GM12801 (cell line): Measurements from ENCODE around the gene UBE2QL1.

ENCODE experiments used
- TF ChIP-seq, protein P1 (sequence below): IDR thresholded peaks from one replicate; pipeline ENCODE4 v1.5.1; 2011; ENCODE audit warnings: control low read depth; ENCODE audit not compliant: insufficient read length; ENCODE audit errors: extremely low read depth

Gene UBE2QL1

DNA sequence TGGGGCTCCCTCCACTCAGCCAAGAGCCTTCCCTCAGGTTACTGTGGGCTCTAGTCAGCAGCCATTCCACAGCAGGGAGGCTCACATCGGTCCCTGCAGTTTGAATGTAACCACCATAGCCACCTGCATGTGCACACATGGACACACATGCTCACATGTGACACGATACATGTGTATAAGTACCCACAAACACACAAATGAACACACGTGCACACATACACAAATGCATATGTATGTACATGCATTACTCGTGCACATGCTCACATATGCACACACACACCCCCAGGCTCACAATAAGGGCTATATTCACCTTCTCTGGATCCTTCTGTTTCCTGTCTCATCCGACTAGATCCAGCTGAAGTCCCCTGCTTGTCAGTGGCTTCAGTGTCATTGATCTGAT, 36.2 kb downstream of the UBE2QL1 start:
- TF ChIP-seq, protein P1, sequence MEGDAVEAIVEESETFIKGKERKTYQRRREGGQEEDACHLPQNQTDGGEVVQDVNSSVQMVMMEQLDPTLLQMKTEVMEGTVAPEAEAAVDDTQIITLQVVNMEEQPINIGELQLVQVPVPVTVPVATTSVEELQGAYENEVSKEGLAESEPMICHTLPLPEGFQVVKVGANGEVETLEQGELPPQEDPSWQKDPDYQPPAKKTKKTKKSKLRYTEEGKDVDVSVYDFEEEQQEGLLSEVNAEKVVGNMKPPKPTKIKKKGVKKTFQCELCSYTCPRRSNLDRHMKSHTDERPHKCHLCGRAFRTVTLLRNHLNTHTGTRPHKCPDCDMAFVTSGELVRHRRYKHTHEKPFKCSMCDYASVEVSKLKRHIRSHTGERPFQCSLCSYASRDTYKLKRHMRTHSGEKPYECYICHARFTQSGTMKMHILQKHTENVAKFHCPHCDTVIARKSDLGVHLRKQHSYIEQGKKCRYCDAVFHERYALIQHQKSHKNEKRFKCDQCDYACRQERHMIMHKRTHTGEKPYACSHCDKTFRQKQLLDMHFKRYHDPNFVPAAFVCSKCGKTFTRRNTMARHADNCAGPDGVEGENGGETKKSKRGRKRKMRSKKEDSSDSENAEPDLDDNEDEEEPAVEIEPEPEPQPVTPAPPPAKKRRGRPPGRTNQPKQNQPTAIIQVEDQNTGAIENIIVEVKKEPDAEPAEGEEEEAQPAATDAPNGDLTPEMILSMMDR, result no peak

DNA sequence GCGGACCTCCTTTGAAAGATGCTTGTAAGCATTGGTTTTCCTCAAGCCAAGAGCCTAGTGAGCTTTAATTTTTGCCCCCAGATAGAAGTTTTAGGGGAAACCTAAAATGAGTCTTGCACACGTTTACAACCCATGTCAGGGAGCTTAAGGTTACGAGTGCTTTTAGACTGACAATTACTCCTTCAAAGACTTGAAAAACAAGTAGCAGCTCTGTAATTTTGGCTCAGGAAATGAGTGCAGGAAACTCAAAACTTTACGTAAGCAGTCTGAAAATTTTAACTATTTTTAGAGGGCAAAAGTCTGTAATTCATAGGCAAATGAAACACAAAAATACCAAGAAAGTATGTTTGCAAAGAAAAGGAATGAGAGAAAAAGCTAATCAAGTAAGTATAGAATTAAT, 36.8 kb downstream of the UBE2QL1 start:
- TF ChIP-seq, protein P1, result no peak

DNA sequence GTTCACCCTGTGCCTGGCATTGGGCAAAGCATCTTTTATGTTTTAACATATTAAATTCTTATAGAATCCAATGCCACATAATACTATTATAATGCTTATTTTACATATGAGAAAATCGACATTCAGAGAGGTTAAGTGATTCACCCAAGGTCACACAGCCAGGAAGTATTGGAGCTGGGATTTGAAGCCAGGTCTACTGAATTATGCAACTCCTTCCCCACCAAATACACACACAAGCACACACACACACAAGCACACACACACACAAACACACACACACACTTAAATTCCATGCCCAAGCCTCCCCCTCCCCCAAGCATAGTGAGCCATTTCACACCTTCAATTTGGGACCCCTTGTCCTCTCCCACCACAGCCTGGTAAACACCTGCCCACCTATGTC, 37.4 kb downstream of the UBE2QL1 start:
- TF ChIP-seq, protein P1, result no peak

DNA sequence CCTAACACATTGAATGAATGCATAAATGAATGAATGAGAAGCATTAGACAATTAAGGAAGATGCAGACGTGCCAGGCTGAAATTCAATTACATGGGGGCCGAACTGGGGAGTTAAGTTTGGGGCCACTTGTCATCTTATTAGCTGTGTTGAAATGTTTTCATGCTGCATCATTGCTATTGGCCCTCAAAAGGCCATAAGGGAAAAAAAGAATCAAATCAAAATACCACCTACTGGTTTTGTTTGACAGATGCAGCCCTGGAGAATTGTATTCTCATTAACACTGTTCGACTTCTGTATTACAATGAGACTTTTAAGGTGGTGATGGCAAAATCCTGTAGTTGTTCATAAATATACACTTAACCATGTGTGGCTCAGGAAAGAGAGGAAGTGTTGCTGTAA, 38.4 kb downstream of the UBE2QL1 start:
- TF ChIP-seq, protein P1, result no peak

DNA sequence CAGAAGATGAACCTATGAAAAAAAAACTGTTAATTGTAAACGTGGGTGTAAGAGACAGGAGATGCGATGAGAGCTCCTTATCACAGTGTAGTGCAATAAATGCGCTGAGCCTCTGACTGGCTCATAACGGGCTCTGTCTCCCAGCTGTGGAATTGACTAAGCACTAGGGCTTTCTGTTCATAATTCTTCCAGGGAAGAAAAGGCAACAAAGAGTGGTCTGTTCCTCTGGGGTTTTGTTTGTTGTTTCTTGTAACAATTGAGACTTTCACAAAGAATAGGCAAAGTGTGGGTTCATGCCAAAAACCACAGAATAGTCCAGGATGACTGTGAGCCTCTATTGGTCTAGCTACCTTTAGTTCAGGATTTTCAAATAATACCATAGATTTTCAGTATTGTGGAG, 39.4 kb downstream of the UBE2QL1 start:
- TF ChIP-seq, protein P1, result no peak

DNA sequence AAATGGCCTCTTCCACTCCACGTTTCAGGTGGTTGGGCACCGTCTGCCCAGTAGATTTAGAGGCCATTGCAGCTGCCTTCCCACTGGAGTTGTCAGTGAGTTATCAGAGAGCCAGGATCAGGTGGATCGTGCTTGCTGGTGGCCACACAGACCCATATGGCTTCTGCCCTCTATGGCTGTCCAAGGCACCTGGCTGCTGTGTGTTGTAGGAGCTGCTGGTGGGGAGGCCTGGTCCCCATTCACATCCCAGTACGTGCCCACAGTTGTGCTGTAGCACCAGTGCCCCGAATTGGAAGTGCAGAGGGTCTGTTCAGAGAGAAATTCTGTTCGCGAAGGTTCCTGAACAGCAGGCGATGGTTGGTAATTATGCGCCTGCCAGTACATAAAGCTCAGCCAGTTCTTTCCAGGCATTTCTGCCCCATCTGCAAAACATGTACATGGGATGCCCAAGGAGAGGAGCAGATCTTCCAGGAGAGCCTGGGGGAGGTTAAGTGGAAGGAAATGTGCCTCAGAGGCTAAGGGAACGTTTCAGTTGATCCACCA, 41.1 kb downstream of the UBE2QL1 start:
- TF ChIP-seq, protein P1, result no peak

DNA sequence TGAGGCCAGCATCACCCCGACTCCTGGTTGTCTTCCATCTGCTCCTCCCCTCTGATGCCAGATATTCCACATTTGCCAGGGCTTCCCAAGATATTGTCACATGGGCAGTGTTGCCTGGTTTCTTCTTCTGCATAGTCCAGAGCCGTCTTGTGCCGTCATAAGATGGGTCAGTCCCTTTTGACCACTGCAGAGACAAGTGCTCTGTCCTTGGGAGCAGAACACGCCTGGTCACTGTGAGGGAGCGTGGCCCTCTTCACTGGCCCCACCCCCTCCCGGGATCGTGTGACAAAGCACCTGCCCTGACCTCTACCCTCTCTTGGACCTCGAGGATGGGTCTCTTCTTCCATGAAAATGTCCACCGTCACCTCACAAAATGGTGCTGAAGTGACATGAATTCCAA, 41.6 kb downstream of the UBE2QL1 start:
- TF ChIP-seq, protein P1, result no peak
